Hematopoietic multipotent progenitor cell treated with erythropoietin and hydrocortisone succinate and interleukin-3 and kit ligand, for 6 days (in vitro differentiated cells): ENCODE results near the gene DNMT1.
A peak's percentile ranks its signal among the peaks of the same experiment; 100 is the strongest.
"Not testable (repeated sequence)": the region's sequence is repeated elsewhere in the genome, so short reads cannot be mapped to it uniquely, and the experiment has no call there.

Experiments
- DNase-seq: peaks from one replicate; pipeline ENCODE4 v3.0.0-alpha.2; 2015

Gene DNMT1

GRCh38 chr19:10194500-10195198, at the start of gene DNMT1:
Gene DNMT1, minus strand, starts transcription at chr19:10194953. Its CDS starts 54 bp downstream, at chr19:10194899.
- peak; percentile 98 for DNase-seq

GRCh38 chr19:10243606-10244005, 48.9 kb upstream of the DNMT1 start:
- DNase-seq = no peak

GRCh38 chr19:10241826-10242449, 47.2 kb upstream of the DNMT1 start:
- not testable (repeated sequence) for DNase-seq

GRCh38 chr19:10238172-10238783, 43.5 kb upstream of the DNMT1 start:
- DNase-seq = no peak

- no peak for DNase-seq
Observed at GRCh38 chr19:10237702-10238101, 42.9 kb upstream of the DNMT1 start.

GRCh38 chr19:10235409-10235808, 40.7 kb upstream of the DNMT1 start:
- DNase-seq = not testable (repeated sequence)

GRCh38 chr19:10235003-10235402, 40.2 kb upstream of the DNMT1 start:
- DNase-seq = no peak

- DNase-seq = no peak
Observed at GRCh38 chr19:10233946-10234345, 39.2 kb upstream of the DNMT1 start.

- DNase-seq = no peak
Observed at GRCh38 chr19:10231612-10232228, 37.0 kb upstream of the DNMT1 start.

- peak; percentile 79 for DNase-seq
Observed at GRCh38 chr19:10230861-10231611, 36.3 kb upstream of the DNMT1 start, which contains the start of gene S1PR2. Gene S1PR2, minus strand, starts transcription at chr19:10231331. Its CDS starts 6,426 bp downstream, at chr19:10224905.

GRCh38 chr19:10230173-10230860, 35.6 kb upstream of the DNMT1 start:
- DNase-seq = no peak

- peak; percentile 73 for DNase-seq
Observed at GRCh38 chr19:10228920-10229319, 34.2 kb upstream of the DNMT1 start.

GRCh38 chr19:10228393-10228792, 33.6 kb upstream of the DNMT1 start:
- DNase-seq = no peak

GRCh38 chr19:10227026-10227971, 32.5 kb upstream of the DNMT1 start:
- no peak for DNase-seq

- DNase-seq = no peak
Observed at GRCh38 chr19:10226376-10227025, 31.7 kb upstream of the DNMT1 start.

- DNase-seq = no peak
Observed at GRCh38 chr19:10226021-10226375, 31.2 kb upstream of the DNMT1 start.

GRCh38 chr19:10224337-10224736, 29.6 kb upstream of the DNMT1 start:
- no peak for DNase-seq

- DNase-seq = no peak
Observed at GRCh38 chr19:10223488-10224213, 28.9 kb upstream of the DNMT1 start.

- no peak for DNase-seq
Observed at GRCh38 chr19:10222201-10222890, 27.6 kb upstream of the DNMT1 start.
